Measurements from ENCODE around the gene GPR160.
"Not testable (repeated sequence)": the region's sequence is repeated elsewhere in the genome, so short reads cannot be mapped to it uniquely, and the experiment has no call there.

The GPR160 gene

GRCh38 chr3:170037463-170038433, at the start of gene GPR160:
Gene GPR160, plus strand, starts transcription at chr3:170037995. Its CDS starts 45,978 bp downstream, at chr3:170083973.
- DNase-seq (ENCODE audit: low read depth in 2 of 2) = peak; percentile 69 to 79

- DNase-seq (ENCODE audit: low read depth in 2 of 2) = no peak
Observed at GRCh38 chr3:169990431-169990830, 47.4 kb upstream of the GPR160 start.

GRCh38 chr3:169992156-169992555, 45.6 kb upstream of the GPR160 start:
- DNase-seq (ENCODE audit: low read depth in 2 of 2) = no peak

- no peak for DNase-seq (ENCODE audit: low read depth in 2 of 2)
Observed at GRCh38 chr3:169992781-169993180, 45.0 kb upstream of the GPR160 start.

- no peak for DNase-seq (ENCODE audit: low read depth in 2 of 2)
Observed at GRCh38 chr3:169993761-169994160, 44.0 kb upstream of the GPR160 start.

- no peak for DNase-seq (ENCODE audit: low read depth in 2 of 2)
Observed at GRCh38 chr3:169996063-169996462, 41.7 kb upstream of the GPR160 start.

GRCh38 chr3:169998668-169999131, 39.1 kb upstream of the GPR160 start:
- no peak for DNase-seq (ENCODE audit: low read depth in 2 of 2)

GRCh38 chr3:169999433-169999832, 38.4 kb upstream of the GPR160 start:
- DNase-seq (ENCODE audit: low read depth in 2 of 2) = no peak

GRCh38 chr3:170000051-170000450, 37.7 kb upstream of the GPR160 start:
- DNase-seq (ENCODE audit: low read depth in 2 of 2) = no peak

GRCh38 chr3:170002231-170002630, 35.6 kb upstream of the GPR160 start:
- DNase-seq (ENCODE audit: low read depth in 2 of 2) = no peak

- DNase-seq (ENCODE audit: low read depth in 2 of 2) = no peak
Observed at GRCh38 chr3:170002879-170003278, 34.9 kb upstream of the GPR160 start.

GRCh38 chr3:170003881-170004356, 33.9 kb upstream of the GPR160 start:
- no peak for DNase-seq (ENCODE audit: low read depth in 2 of 2)

GRCh38 chr3:170007031-170007663, 30.6 kb upstream of the GPR160 start:
- DNase-seq (ENCODE audit: low read depth in 2 of 2) = peak in 1 of 2 donors; percentile 18

GRCh38 chr3:170010498-170010897, 27.3 kb upstream of the GPR160 start:
- DNase-seq (ENCODE audit: low read depth in 2 of 2) = no peak

- no peak for DNase-seq (ENCODE audit: low read depth in 2 of 2)
Observed at GRCh38 chr3:170012683-170013400, 25.0 kb upstream of the GPR160 start.

- no peak for DNase-seq (ENCODE audit: low read depth in 2 of 2)
Observed at GRCh38 chr3:170016057-170016456, 21.7 kb upstream of the GPR160 start.

- not testable (repeated sequence) for DNase-seq (ENCODE audit: low read depth in 2 of 2)
Observed at GRCh38 chr3:170019306-170019705, 18.5 kb upstream of the GPR160 start.

- DNase-seq (ENCODE audit: low read depth in 2 of 2) = no peak
Observed at GRCh38 chr3:170021083-170021482, 16.7 kb upstream of the GPR160 start.

GRCh38 chr3:170022336-170022735, 15.5 kb upstream of the GPR160 start:
- DNase-seq (ENCODE audit: low read depth in 2 of 2) = no peak

- DNase-seq (ENCODE audit: low read depth in 2 of 2) = no peak
Observed at GRCh38 chr3:170023165-170023564, 14.6 kb upstream of the GPR160 start.

GRCh38 chr3:170024581-170024980, 13.2 kb upstream of the GPR160 start:
- no peak for DNase-seq (ENCODE audit: low read depth in 2 of 2)
